Activated CD4-positive, alpha-beta T cell treated with anti-CD3 and anti-CD28 coated beads for 36 hours (primary cell): ENCODE results near the gene BACH2. TPM values are rescaled to one million over a fixed set of nuclear protein-coding genes. Genes with fewer than 3 reads are reported as not detected.

Experiments used
- ATAC-seq: fragments of 200-7000 bp; cut with Tn5 transposase; one replicate; pipeline ENCODE4 v1.10.0; 2021; ENCODE audit warnings: mild to moderate bottlenecking, moderate library complexity
- CTCF ChIA-PET: fragments of 350-600 bp; sonication (Branson Sonifier 250); formaldehyde crosslinking; loops from one replicate; lab custom pipeline; 2021; ENCODE audit warnings: antibody characterized with exemption; lab: Charles Lee
- POLR2A ChIA-PET: fragments of 350-600 bp; sonication (Branson Sonifier 250); formaldehyde crosslinking; loops from one replicate; lab custom pipeline; 2021; ENCODE audit warnings: antibody characterized with exemption, inconsistent platforms; lab: Charles Lee
- DNase-seq: peaks from one replicate; pipeline ENCODE4 v3.0.0-alpha.2; 2020
- H3K27ac Mint-ChIP-seq: one replicate; pipeline ENCODE4 v1.8.0; 2021; ENCODE audit warnings: mixed read lengths
- H3K27me3 Mint-ChIP-seq: one replicate; pipeline ENCODE4 v1.8.0; 2021; ENCODE audit warnings: mixed read lengths
- H3K36me3 Mint-ChIP-seq: one replicate; pipeline ENCODE4 v1.8.0; 2021; ENCODE audit warnings: low read depth, mixed read lengths
- H3K4me1 Mint-ChIP-seq: one replicate; pipeline ENCODE4 v1.8.0; 2021; ENCODE audit warnings: mixed read lengths
- H3K4me3 Mint-ChIP-seq: one replicate; pipeline ENCODE4 v1.8.0; 2021; ENCODE audit warnings: mild to moderate bottlenecking, moderate library complexity, mixed read lengths
- H3K9me3 Mint-ChIP-seq: one replicate; pipeline ENCODE4 v1.8.0; 2021; ENCODE audit warnings: low read depth, mixed read lengths
- intact Hi-C, 2 experiments: fragments of 100-400 bp; cut with DNase I in 1 of 2; cut with micrococcal nuclease in 1 of 2; formaldehyde crosslinking; loops; one replicate each; pipeline versions ENCODE4 v1.14.2 to v1.15.1; 2022 to 2024; cut with DNase I, micrococcal nuclease
- total RNA-seq, 2 experiments: library from RNA; stranded (reverse); gene quantifications; one replicate each; pipeline ENCODE4 v1.2.3, GENCODE V29; 2021

Gene BACH2
- total RNA-seq, 2 experiments from 2014 or later: 74.7 to 87.3 TPM

GRCh38 chr6:90301816-90302215 lies 5.2 kb upstream of the BACH2 start:
- H3K27me3 Mint-ChIP-seq: peaks cover 20% of the 10 kb centered on the region
- peaks cover 56% of the 10 kb centered on the region for H3K4me1 Mint-ChIP-seq
- no peak overlapping the region for H3K27ac Mint-ChIP-seq
- no peaks in the 10 kb centered on the region for H3K9me3 Mint-ChIP-seq
- DNase-seq (no peak), ATAC-seq (no peak)
- CTCF ChIA-PET: no interaction called here
- POLR2A ChIA-PET: no interaction called here
- no peaks in the 10 kb centered on the region for H3K36me3 Mint-ChIP-seq
- H3K4me3 Mint-ChIP-seq: no peak overlapping the region
- intact Hi-C loops: loop anchor here in 1 of 2 experiments (1.0 kb wide), 1 partner anchor 12 kb away; no protein-coding TSS in a partner anchor

GRCh38 chr6:90298459-90299053 lies 1.9 kb upstream of the BACH2 start:
- DNase-seq (no peak), ATAC-seq (no peak)
- intact Hi-C loops: loop anchor here in 1 of 2 experiments (10.0 kb wide), 1 partner anchor 864 kb away; the partner anchor contains the start of gene ANKRD6
- ChIA-PET CTCF (interaction anchor here (1.1 to 1.8 kb wide), 9 partner anchors 12 to 211 kb away, joined by 3 to 9 read pairs (median 5); no protein-coding TSS in a partner anchor), POLR2A (no interaction called here)
- H3K4me3 Mint-ChIP-seq: no peak overlapping the region
- peaks cover 18% of the 10 kb centered on the region for H3K36me3 Mint-ChIP-seq
- no peaks in the 10 kb centered on the region for H3K9me3 Mint-ChIP-seq
- H3K27me3 Mint-ChIP-seq: peaks cover 18% of the 10 kb centered on the region
- H3K4me1 Mint-ChIP-seq: peaks cover 43% of the 10 kb centered on the region
- no peak overlapping the region for H3K27ac Mint-ChIP-seq

- peaks cover 24% of the 10 kb centered on the region for H3K36me3 Mint-ChIP-seq
- peak overlapping the region; percentile 86 for H3K4me3 Mint-ChIP-seq
- H3K27me3 Mint-ChIP-seq: peaks cover 12% of the 10 kb centered on the region
- ChIA-PET POLR2A (no interaction called here), CTCF (interaction anchor here (0.6 to 1.8 kb wide), 11 partner anchors 11 to 210 kb away, joined by 3 to 9 read pairs (median 4); no protein-coding TSS in a partner anchor)
- no peaks in the 10 kb centered on the region for H3K9me3 Mint-ChIP-seq
- intact Hi-C loops: loop anchor here in 1 of 2 experiments (2.0 to 10.0 kb wide), 2 partner anchors 95 to 863 kb away; partner anchors contain the start of gene ANKRD6
- H3K4me1 Mint-ChIP-seq: peaks cover 44% of the 10 kb centered on the region
- no peak for ATAC-seq
- H3K27ac Mint-ChIP-seq: no peak overlapping the region
- no peak for DNase-seq
Measured at GRCh38 chr6:90297867-90298381, 1.3 kb upstream of the BACH2 start.

GRCh38 chr6:90297115-90297866 lies 648 bp upstream of the BACH2 start:
- ChIA-PET POLR2A (no interaction called here), CTCF (interaction anchor here (0.6 to 1.8 kb wide), 13 partner anchors 19 to 183 kb away, joined by 3 to 9 read pairs (median 4); no protein-coding TSS in a partner anchor)
- Mint-ChIP-seq H3K9me3 (no peaks in the 10 kb centered on the region), H3K27ac (peak overlapping the region; percentile 43), H3K4me1 (peaks cover 48% of the 10 kb centered on the region), H3K27me3 (peaks cover 10% of the 10 kb centered on the region), H3K36me3 (peaks cover 30% of the 10 kb centered on the region), H3K4me3 (peak overlapping the region; percentile 86)
- intact Hi-C loops: loop anchor here in 1 of 2 experiments (2.0 to 10.0 kb wide), 2 partner anchors 96 to 862 kb away; partner anchors contain the start of gene ANKRD6
- DNase-seq (no peak), ATAC-seq (no peak)

GRCh38 chr6:90295854-90296340 lies 746 bp downstream of the BACH2 start:
- Mint-ChIP-seq H3K9me3 (no peaks in the 10 kb centered on the region), H3K27ac (peak overlapping the region; percentile 100), H3K4me1 (peaks cover 55% of the 10 kb centered on the region), H3K36me3 (peaks cover 44% of the 10 kb centered on the region), H3K27me3 (peaks cover 7% of the 10 kb centered on the region), H3K4me3 (peak overlapping the region; percentile 86)
- ChIA-PET CTCF (interaction anchor here (0.6 to 1.7 kb wide), 11 partner anchors 9 to 341 kb away, joined by 3 to 8 read pairs (median 4); no protein-coding TSS in a partner anchor), POLR2A (interaction anchor here (0.9 to 1.7 kb wide), 9 partner anchors 11 to 179 kb away, joined by 3 to 15 read pairs (median 3); no protein-coding TSS in a partner anchor)
- intact Hi-C loops: loop anchor here (1.0 to 10.0 kb wide), 12 partner anchors 22 to 861 kb away; partner anchors contain the start of genes ANKRD6 (in 1 of the 2), MAP3K7 (in 1 of the 2) and MDN1 (in 1 of the 2)
- DNase-seq (peak; percentile 84), ATAC-seq (peak; percentile 45)

GRCh38 chr6:90294989-90295853 lies 1.4 kb downstream of the BACH2 start:
- Mint-ChIP-seq H3K27me3 (peaks cover 7% of the 10 kb centered on the region), H3K9me3 (peaks cover under 1% of the 10 kb centered on the region), H3K4me3 (peak overlapping the region; percentile 86), H3K4me1 (peaks cover 60% of the 10 kb centered on the region), H3K36me3 (peaks cover 51% of the 10 kb centered on the region), H3K27ac (peak overlapping the region; percentile 100)
- DNase-seq: peak; percentile 87
- POLR2A ChIA-PET: interaction anchor here (0.7 to 1.7 kb wide), 11 partner anchors 10 to 215 kb away, joined by 3 to 15 read pairs (median 3); no protein-coding TSS in a partner anchor
- ATAC-seq: peak; percentile 34
- intact Hi-C loops: loop anchor here (1.0 to 10.0 kb wide), 6 partner anchors 9 to 860 kb away; partner anchors contain the start of gene ANKRD6 (in 1 of the 2)
- CTCF ChIA-PET: interaction anchor here (0.6 to 1.7 kb wide), 12 partner anchors 9 to 341 kb away, joined by 3 to 8 read pairs (median 4); no protein-coding TSS in a partner anchor

GRCh38 chr6:90294614-90294988 lies 2.0 kb downstream of the BACH2 start:
- ChIA-PET POLR2A (interaction anchor here (0.7 to 1.5 kb wide), 3 partner anchors 53 to 214 kb away, joined by 3 to 6 read pairs (median 4); no protein-coding TSS in a partner anchor), CTCF (interaction anchor here (0.9 to 4.5 kb wide), 4 partner anchors 99 to 185 kb away, joined by 3 to 19 read pairs (median 4); no protein-coding TSS in a partner anchor)
- Mint-ChIP-seq H3K27ac (peak overlapping the region; percentile 100), H3K27me3 (peaks cover 2% of the 10 kb centered on the region), H3K4me1 (peaks cover 60% of the 10 kb centered on the region), H3K4me3 (peak overlapping the region; percentile 86), H3K9me3 (peaks cover 2% of the 10 kb centered on the region), H3K36me3 (peaks cover 57% of the 10 kb centered on the region)
- DNase-seq (peak; percentile 64), ATAC-seq (no peak)
- intact Hi-C loops: loop anchor here (1.0 to 10.0 kb wide), 6 partner anchors 8 to 860 kb away; partner anchors contain the start of gene ANKRD6 (in 1 of the 2)

GRCh38 chr6:90294008-90294511 lies 2.6 kb downstream of the BACH2 start:
- Mint-ChIP-seq H3K4me1 (peaks cover 62% of the 10 kb centered on the region), H3K27ac (peak overlapping the region; percentile 100), H3K36me3 (peaks cover 62% of the 10 kb centered on the region), H3K27me3 (no peaks in the 10 kb centered on the region), H3K9me3 (peaks cover 2% of the 10 kb centered on the region), H3K4me3 (peak overlapping the region; percentile 86)
- ATAC-seq (no peak), DNase-seq (no peak)
- POLR2A ChIA-PET: interaction anchor here (0.7 to 1.5 kb wide), 5 partner anchors 21 to 214 kb away, joined by 3 to 6 read pairs (median 4); no protein-coding TSS in a partner anchor
- intact Hi-C loops: loop anchor here (1.0 to 10.0 kb wide), 6 partner anchors 8 to 859 kb away; partner anchors contain the start of gene ANKRD6 (in 1 of the 2)
- CTCF ChIA-PET: interaction anchor here (0.7 to 4.5 kb wide), 7 partner anchors 99 to 212 kb away, joined by 3 to 19 read pairs (median 3); no protein-coding TSS in a partner anchor

- H3K27ac Mint-ChIP-seq: peak overlapping the region; percentile 100
- ATAC-seq (no peak), DNase-seq (peak; percentile 37)
- H3K4me1 Mint-ChIP-seq: peaks cover 63% of the 10 kb centered on the region
- CTCF ChIA-PET: interaction anchor here (0.7 to 4.5 kb wide), 10 partner anchors 9 to 211 kb away, joined by 3 to 19 read pairs (median 4); no protein-coding TSS in a partner anchor
- peak overlapping the region; percentile 86 for H3K4me3 Mint-ChIP-seq
- peaks cover 66% of the 10 kb centered on the region for H3K36me3 Mint-ChIP-seq
- H3K27me3 Mint-ChIP-seq: no peaks in the 10 kb centered on the region
- intact Hi-C loops: loop anchor here (5.0 to 10.0 kb wide), 2 partner anchors 351 to 859 kb away; partner anchors contain the start of gene ANKRD6 (in 1 of the 2)
- POLR2A ChIA-PET: interaction anchor here (0.7 to 1.2 kb wide), 4 partner anchors 20 to 109 kb away, joined by 3 to 6 read pairs (median 4); no protein-coding TSS in a partner anchor
- peaks cover 2% of the 10 kb centered on the region for H3K9me3 Mint-ChIP-seq
Measured at GRCh38 chr6:90293319-90293953, 3.2 kb downstream of the BACH2 start.
